ENCODE data around the gene AKT1S1.
A peak's percentile ranks its signal among the peaks of the same experiment; 100 is the strongest.

The AKT1S1 gene

DNA sequence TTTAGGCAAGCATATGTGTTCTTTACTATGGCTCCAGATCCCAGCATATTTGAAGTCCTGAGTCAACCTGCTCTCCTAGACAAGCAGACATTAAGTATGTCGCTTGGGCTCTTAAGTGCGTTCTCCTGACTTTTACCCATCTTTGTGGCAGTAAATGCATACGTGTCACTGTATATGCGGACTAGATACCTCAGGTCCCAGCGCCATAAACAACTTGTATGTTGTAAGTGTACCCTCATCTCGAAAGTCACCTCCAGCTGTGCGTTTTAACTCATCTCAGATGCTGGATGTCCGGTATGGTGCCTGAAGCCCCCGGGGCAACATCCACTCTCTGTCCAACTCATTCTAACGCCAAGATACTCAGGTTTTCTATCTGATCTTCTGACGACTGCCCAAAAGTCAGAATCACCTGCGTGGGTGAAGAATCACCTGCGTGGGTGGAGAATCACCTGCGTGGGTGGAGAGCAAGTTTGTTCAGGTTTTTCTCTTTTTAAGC lies 24.5 kb downstream of the AKT1S1 start:
- DNase-seq, result no peak

GRCh38 chr19:49851456-49852259 lies 25.5 kb downstream of the AKT1S1 start:
- DNase-seq, result peak; percentile 79

DNA sequence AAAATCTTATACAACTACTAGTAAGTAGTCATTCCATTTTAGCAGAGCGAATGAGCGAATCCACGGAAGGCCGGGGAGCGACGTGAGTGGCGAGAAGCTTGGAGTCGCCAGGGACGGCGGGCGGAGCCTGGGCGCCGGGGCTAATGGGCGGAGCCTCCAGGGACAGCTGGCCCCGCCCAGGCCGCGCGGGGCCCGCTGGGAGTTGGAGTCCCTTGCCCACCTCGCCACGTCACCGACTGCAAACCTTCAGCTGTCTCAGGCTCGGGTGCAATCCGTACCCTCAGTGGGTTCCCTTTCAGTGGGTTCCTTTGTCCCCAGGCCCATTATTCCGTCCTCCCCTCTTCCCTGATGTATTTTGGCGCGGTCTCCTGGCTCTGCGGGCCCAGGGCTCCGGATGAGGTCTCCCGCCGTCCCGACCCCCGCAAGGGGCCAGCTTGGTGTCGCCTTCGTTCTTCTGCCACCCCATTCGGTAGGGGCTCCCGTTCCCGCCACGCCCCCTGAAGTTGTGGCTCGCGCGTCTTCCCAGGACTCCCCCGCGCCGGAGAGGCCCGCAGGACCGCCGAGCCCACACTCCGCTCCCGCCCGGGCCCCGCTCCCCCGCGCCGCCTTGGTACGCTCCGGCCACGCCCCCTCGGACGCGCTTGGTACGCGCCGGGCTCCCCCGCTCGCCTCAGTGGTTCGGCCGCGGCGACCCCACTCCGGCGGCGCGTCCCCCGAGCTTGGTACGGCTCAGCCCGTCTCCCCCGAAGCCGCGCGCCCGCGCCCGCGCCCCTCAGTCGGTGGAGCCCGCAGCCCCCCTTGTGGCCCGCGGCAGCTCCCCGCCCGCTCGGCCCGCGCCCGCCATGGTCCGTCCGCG lies 26.4 kb downstream of the AKT1S1 start, which contains the start of gene PTOV1:
Gene PTOV1 (plus strand): TSS at position 673 of the 856 bp plus-strand sequence.
- peak; percentile 93 for DNase-seq

DNA sequence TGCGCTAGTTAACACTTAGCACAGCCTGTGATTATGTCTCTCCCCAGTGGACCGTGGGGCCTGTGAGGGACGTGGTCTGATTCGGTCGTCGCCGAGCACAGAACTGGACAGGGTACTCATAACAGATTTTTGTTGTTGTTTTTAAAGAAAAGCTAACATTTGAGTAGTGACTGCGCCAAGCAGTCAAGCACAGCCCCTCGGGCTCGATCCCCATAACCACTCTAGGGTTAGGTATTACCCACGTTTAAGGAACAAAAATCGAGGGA lies 27.0 kb downstream of the AKT1S1 start:
- no peak for DNase-seq

DNA sequence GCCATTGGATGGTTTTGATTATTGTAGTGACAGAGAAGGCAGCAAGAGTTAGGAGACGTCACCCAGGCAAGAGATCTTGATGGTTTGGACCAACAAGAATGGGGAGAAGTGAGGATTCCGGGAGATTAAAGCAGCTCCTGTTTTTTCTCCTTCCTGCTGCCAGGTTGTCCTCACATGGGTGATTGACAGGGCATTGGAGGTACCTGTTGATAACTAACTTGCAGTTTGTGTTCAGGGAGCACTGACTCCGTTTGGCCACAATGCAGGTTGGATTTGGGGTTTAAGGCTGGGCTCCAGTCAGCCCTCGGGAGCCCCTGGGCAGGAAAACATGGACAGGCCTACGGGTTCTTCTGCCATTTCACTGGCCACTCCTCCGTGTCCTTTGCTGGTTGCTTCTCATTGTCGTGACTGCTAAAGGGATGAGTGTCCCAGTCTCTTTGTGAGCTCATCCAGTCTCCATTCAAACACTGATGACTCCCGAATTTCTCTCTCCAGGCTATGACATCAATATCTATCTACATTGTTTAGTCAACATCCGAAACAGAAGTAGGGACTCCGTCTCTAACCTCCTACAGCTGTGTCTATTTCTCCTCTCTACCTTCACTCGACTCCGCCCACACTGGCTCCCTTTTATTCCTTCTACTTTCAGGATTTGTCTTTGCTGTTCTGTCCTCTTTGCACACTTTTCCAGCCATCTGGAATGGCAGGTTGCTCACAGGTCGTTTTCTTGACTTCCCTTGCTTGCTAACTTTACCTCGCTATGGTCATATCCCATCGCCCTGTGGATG lies 27.5 kb downstream of the AKT1S1 start:
- peak; percentile 16 for DNase-seq

- DNase-seq, result no peak
These were observed 28.2 kb downstream of the AKT1S1 start for GRCh38 chr19:49848938-49849337.

DNA sequence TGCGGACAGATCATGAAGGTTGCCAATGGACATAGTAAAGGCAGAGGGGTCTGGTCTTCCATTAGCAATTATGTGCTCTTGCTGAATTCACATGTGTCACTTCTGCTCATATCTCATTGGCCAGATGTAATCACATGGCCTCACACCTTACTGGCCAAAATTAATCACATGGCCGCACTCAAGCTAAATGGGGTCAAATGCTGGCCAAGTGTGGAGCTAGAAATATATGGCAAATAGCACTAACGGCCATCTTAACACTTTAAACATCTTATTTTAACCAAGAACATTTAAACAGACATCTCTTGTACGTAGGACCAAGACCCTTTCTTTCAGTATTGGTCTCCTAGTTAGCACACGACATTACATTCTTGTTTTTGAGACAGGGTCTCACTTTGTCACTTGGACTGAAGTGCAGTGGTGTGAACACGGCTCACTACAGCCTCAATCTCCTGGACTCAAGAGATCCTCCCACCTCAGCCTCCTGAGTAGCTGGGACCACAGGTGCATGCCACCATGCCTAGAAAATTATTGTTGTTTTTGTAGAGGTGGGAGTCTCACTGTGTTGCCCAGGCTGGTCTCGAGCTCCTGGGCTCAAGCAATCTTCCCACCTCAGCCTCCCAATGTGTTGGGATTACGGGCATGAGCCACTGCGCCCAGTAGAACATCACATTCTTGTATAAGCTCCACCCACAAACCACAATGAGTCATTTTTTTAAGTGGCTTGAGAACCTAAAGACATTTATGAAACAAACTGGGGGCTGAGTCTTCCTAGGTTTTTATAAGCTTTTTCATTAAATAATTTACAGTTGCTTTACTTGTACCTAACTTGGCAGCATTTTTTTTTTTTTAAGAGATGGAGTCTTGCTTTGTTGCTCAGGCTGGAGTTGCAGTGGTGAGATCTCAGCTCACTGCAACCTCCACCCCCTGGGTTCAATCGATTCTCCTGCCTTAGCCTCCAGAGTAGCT lies 29.1 kb downstream of the AKT1S1 start:
- DNase-seq, result no peak

DNA sequence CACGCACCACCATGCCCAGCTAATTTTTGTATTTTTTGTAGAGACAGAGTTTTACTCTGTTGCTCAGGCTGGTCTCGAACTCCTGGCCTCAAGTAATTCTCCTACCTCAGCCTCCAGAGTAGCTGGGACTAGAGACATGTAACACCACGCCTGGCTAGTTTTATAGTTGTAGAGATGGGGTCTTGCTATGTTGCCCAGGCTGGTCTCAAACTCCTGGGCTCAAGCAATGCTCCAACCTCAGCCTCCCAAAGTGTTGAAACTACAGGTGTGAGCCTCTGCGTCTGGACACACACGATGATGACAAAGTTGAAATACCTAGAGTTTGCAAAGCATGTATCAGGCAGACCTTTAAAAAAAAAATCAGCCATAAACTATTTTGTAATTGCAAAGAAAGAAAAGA lies 30.7 kb downstream of the AKT1S1 start:
- no peak for DNase-seq

DNA sequence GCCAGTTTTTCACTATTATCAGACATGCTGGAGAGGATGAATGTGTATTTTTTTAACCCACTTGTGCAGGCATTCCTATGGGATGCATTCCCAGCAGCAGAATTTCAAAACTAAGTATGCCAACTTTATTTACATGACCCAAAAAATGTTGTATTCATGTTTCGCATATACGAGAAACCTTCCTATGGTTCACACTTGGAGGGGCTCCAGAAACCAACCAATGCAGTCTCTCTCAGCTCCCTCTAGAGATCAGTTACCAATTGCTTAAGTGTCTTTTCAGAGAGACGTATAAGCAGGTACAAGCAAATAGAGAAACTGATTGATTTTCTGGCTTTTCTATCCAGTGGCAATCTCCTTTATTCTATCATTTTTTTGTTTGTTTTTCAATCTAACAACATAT lies 31.7 kb downstream of the AKT1S1 start:
- DNase-seq, result no peak

GRCh38 chr19:49844138-49845095 lies 32.7 kb downstream of the AKT1S1 start:
- DNase-seq, result no peak

GRCh38 chr19:49843265-49843664 lies 33.9 kb downstream of the AKT1S1 start:
- no peak for DNase-seq

DNA sequence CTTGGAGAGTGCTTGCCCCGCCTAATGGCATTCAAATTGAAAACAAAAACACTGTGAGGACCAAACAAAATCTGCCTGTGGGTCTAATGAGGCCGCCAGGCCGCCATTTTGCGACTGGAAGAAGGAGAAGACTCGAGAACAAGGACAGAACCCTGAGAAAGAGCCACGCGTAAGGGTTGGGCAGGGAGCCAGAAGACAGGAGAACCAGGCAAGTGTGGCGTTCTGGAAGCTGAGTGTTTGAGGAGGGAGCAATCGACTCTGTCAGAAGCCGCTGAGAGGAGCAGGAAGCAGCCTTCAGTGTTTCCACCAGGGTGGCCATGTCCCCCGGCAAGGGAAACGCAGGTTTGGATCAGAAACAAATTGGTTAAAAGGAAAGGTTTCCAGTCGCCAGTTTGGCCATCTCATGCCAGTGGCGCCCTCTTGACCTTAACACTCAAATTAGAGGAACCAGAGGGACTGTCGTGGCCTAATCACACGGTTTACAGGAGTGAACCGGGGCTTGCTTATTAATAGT lies 36.4 kb downstream of the AKT1S1 start:
- no peak for DNase-seq

- DNase-seq, result no peak
These were observed 36.8 kb downstream of the AKT1S1 start for GRCh38 chr19:49840321-49840720.

GRCh38 chr19:49839713-49840112 lies 37.4 kb downstream of the AKT1S1 start:
- no peak for DNase-seq

- DNase-seq, result no peak
These were observed 38.1 kb downstream of the AKT1S1 start for GRCh38 chr19:49838885-49839588.

GRCh38 chr19:49837425-49837824 lies 39.7 kb downstream of the AKT1S1 start:
- DNase-seq, result no peak

DNA sequence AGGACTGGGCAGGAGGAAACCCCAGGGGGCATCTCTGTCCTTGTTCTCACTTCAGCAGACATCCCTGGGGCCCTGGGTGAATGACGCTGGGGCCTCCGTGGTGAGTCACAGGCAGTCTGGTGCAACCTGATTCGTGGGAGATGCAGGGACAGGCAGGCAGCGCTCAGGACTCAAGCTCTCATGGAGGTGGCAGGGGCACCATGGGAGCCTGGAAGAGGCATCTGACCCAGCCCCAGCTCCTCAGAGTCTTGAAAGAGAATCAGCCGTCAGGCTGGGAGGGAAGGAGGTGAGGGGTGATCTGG lies 40.2 kb downstream of the AKT1S1 start:
- no peak for DNase-seq

DNA sequence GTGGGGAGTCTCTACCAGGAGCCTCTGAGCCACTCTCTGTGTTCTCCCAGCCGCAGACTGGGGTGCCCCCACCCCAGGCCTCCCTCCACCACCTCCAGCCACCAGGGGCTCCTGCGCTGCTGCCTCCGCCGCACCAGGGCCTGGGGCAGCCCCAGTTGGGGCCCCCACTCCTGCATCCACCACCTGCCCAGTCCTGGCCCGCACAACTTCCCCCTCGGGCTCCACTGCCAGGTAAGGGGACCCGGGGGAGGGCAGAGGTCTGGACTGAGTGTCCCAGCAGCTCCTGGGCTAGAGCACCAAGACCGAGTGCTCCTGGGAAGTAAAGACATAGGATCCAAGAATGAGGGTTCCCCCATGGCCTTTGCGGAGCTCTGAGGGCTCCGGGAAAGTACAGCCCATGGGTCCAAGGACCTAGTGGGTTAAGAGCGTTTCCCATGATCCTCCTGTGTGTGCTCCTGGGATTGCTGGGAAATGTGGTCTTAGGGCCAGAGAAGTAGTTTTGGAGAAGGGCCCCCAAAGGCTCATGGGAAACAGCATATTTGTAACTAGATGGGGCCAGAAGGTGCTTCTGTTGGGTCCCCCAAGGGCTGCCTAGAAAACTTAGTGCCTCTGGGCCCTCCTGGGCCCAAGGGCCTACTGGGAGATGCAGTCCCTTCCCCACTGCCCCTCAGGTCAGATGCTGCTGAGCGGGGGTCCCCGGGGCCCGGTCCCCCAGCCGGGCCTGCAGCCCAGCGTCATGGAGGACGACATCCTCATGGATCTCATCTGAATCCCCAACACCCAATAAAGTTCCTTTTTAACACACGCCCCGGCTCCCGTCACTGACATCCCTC lies 40.8 kb downstream of the AKT1S1 start:
- DNase-seq, result no peak

GRCh38 chr19:49835562-49835961 lies 41.6 kb downstream of the AKT1S1 start:
- DNase-seq, result no peak
